GM19468 (cell line): Measurements from ENCODE around the gene TTLL10.

Experiments used
- ATAC-seq: cut with Tn5 transposase; IDR thresholded peaks from one replicate; pipeline ENCODE4 v1.9.1; 2021; ENCODE audit warnings: mild to moderate bottlenecking, moderate library complexity, moderate number of reproducible peaks; ENCODE audit not compliant: unreplicated experiment; ENCODE audit errors: extremely low read depth

TTLL10 gene, protein sequence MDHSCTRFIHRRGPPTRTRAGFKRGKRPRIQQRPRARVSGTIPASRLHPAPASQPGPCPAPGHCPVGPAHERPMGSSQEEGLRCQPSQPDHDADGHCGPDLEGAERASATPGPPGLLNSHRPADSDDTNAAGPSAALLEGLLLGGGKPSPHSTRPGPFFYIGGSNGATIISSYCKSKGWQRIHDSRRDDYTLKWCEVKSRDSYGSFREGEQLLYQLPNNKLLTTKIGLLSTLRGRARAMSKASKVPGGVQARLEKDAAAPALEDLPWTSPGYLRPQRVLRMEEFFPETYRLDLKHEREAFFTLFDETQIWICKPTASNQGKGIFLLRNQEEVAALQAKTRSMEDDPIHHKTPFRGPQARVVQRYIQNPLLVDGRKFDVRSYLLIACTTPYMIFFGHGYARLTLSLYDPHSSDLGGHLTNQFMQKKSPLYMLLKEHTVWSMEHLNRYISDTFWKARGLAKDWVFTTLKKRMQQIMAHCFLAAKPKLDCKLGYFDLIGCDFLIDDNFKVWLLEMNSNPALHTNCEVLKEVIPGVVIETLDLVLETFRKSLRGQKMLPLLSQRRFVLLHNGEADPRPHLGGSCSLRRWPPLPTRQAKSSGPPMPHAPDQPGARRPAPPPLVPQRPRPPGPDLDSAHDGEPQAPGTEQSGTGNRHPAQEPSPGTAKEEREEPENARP

DNA sequence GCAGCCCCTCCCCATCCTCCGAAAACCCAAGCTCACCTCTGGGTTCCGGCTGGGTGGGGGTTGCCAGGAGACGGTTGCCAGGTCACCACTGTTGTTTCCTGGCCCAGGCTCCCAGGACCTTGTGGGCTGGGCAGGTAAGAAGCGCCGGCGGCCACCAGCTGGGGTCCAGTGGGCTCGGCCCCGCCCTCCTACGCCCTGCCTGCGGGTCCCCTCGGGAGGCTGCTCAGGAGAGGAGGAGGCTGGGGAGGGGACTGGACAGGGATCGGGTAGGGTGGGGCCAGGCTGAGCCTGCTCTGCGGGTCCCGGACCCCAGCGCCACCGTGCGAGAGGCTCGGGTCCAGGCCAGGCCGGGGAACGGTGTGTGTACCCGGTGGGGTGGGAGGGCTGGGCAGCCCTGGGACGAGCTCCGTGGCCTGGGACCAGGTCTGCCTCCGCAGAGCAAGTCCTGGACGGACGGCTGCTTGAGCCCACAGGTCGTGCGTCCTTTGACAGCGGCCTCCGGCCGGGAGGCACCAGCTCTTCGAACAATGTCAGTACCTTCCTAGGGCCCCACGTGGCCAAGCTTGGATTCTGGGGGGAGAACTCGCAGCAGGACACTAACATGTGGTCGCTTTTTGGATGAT lies at the start of gene TTLL10:
TTLL10 (plus strand) TSS at position 88 of the 623 bp plus-strand sequence. CDS start 5,336 bp downstream, outside the sequence.
- no peak for ATAC-seq

DNA sequence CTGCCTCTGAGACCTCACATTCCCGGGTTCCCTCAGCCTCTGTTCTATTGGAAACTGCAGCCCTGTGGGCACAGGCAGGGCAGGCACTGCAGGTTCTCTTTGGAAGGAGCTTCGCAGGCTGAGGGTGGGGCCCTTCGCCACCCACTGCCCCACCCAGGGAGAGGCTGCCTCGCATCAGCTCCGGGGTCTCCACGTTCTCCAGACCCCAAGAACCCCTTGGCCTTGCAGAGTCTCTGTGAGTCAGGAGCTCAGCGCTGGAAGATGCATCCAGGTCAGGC lies 49.2 kb upstream of the TTLL10 start:
- no peak for ATAC-seq

DNA sequence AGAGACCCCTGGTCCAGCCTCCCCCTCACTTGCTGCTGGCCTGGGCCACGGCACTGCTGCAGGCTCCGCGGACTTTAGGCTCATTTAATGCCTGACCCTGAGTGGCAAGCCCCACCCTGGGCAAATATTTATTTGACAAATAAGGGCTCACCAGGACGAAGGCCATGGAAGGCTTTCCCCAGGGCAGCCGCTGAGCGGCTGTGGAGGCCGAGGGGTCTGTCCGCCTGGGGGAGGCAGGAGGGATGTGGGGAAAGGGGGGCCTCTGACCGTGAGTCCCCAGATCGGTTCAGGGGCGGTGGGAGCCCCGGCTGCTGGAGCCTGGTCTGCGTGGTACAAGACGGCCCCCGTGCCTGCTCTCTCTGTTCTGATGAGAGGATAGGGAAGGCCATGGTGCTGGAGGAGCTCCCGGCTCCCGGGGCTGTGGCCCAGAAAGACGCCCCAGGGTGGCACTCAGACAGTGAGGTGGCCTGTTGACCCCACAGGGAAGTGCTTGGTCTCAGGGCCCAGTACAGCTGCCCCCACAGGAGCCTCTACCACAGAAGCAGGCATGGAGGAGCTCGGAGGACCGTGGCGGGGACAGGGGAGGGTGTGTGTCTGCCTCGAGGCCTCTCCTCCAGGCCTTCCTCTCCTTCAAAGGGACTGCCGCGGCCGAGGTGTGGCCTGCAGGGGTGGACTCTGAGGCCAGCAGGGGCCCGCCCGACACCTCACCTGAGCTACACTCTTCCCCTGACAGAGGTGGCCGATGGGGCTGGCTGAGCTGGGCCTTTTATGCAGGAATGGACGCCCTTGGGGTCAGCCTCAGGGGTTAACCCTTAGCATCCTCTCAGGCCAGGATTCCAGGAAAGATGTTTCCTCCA lies 48.7 kb upstream of the TTLL10 start:
- no peak for ATAC-seq

DNA sequence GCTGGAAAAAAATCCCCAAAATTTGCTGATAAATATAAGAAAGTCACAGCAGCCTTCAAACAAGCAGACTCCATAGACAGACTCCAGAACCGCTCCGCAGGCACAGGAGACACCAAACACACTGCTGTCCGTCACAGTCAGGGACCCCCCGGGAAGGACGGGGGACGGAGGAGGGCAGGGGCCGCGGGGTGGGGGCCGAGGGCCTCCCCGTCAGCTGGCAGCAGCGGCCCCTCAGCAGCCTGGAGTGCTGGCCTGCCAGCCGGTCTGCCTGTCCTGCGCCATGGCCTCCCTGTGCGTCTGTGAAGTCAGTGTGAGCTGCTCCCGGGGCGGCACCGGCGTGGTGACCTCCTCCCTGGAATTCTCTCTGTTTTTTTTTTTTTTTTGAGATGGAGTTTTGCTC lies 47.7 kb upstream of the TTLL10 start:
- no peak for ATAC-seq

DNA sequence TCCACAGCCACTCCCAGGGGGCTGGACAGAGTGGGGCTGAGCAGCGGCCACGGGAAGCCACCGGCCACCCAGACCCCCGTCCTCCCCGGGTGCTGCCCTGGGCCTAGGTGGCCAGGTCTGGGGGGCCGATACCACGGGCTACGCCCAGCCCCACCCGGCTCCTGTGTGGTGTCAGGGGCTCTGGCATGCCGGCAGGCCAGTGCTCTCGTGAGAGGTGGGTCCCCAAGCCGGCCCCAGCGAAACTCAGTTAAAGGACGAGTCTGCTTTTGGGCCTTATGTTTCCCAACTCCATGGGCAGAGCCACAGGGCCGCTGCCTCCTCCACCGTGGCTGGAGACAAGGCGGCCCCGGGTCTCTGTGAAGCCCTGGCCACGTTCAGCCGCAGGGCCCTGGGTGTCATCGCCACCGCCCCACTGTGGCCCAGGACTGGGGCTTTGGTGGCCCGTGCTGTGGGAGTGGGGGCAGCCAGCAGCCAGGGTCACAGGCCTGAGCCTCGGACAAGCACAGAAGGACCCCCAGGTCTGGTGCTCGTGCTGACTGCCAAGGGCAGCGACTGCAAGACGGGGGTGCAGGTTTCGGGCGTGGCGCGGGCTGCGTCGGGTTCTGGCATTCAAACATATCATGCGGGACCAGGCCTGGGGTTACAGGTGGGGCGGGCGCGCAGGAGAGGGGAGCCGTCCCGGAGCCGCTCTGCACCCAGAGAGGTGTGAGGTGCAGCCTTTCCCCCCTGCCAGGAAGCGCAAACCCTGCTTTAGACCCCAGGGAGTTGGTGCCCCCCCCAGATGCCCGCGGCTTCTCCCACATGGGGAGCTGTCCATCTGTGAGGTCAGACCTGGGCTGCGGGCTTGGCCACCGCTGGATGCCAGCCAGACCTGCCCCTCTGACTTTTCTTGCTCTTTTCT lies 45.9 kb upstream of the TTLL10 start:
- no peak for ATAC-seq

DNA sequence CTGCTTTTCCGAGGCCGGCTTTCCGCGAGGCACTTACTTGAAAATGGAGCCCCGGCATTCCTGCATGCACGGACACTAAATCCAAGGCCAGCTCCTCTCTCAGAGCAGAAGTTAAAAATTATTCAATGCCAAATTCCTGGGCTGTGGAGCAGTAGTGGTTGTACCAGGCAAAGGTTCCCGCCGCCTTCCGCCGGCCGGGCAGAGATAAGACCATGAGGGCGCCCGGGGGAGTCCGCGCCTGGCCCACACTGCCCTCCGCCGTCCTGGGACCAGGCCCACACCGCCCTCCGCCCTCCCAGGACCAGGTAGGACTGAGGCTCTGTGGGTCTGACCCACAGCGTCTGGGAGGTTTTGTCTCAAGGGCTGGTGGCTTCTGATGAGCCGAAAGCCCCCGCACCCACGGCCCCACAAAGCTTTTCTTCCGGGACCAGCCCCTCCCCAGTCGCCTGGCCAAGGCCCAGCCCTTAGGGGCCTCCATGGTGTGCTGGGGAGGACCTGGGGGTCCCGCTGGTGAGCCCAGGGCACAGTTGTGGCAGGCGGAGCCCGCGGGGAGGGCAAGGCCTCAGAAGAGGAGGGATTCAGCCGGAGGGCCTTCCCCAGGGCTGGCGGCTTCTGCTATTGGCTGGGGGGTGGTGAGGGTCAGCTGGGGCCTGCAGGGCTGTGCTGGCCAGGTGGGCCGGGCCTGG lies 45.1 kb upstream of the TTLL10 start:
- ATAC-seq: no peak

DNA sequence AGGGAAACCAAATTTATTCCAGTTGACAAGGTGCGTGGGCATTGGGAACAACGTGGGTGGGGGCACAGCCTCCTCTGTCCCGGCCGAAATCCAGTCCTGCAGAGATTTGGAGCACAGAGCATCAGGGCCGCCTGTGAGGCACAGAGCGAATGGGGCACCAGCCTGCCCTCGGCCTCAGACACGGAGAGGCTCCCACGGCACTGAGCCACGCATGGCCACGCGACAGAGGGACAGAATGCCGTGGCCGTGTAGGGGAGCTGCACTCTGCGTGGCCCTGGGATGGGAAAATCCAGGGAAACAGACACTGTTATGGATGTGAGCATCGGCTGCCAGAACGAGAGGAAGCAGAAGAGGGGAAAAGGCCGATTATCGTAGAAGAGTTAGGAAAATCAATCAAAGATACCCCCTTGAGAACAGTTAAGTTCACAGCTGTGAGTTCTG lies 44.3 kb upstream of the TTLL10 start:
- no peak for ATAC-seq

DNA sequence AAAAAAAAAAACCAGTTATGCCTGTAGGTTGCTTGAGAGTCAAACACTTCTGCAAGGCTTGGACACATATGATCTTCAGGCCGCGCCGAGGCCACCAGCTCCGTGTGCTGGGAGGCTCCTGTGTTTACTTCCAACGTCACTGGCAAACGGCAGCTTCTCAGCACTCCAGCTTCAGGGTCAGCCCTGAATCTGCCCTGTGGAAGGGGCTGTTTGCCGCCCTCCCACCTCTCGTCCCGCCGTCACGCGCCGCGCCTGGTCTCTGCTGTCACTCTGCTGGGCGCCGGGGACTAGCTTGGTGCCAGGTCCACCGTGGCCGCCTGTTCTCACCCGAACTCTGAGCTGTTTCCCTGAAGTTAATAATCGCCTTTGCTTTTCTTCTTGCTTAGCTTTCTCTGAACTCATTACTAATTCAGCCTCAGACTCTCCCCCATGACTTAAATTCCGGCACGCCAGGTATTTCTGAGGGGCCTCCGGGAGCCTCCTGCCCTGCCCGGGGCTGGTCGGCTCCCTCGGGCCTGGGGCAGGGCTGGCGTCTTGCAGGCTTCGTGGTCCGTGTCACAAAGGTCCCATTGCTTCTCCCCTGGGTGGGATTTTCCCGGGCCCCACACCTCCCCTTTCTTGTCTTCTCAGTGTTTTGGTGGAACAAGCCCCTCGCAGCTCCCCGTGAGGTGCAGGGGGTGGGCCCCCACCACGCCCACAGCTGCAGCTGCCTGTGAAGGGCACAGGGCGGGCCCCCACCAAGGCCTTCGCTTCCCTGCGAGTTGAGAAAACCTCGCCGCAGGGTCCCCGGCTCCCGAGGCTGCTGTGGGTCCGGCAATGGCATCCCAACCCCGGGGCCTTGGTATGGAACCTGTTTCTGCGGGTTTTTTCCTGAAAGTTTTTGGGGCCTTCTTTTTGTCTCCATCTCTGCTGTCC lies 43.2 kb upstream of the TTLL10 start:
- ATAC-seq: no peak

DNA sequence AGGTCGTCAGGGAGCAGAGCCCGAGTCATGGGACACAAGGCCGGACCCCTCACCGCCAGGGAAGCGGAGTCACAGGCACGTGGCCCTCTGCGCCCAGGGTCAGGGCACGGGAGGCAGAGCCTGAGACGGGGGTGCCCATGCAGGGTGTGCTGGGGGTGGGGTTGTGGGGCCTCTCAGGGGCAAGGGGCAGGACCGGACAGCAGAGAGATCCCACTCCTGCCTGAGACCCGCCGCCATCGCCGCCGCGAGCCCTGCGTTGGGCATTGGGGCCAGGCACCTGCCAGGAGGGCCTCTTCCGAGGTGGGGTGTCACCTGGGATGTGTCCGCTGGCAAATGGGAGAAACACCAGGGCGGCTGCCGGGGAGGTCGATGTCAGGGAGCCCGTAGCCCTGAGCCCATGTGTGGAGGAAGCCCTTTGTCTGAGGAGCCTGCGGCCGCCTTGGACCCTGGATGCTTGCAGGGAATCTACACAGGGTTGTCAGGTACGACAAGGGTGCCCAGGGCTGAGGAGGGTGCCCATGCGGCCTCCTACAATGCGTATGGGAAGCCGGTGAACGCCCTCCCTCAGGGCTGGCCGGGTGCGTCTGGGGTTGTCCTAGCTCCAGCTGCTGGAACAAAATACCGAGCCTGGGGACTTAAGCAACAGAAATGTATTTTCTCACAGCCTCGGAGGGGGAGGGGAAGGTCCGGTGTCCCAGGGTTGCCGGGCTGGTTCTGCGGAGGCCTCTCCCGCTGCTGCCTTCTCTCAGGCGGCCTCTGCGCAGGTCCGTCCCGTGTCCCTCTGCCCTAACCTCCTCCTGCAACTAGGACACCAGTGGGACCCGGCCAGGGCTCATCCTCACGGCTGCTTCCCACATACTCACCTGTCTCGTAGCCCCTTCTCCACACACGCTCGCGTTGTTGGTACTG lies 41.4 kb upstream of the TTLL10 start:
- ATAC-seq: no peak

DNA sequence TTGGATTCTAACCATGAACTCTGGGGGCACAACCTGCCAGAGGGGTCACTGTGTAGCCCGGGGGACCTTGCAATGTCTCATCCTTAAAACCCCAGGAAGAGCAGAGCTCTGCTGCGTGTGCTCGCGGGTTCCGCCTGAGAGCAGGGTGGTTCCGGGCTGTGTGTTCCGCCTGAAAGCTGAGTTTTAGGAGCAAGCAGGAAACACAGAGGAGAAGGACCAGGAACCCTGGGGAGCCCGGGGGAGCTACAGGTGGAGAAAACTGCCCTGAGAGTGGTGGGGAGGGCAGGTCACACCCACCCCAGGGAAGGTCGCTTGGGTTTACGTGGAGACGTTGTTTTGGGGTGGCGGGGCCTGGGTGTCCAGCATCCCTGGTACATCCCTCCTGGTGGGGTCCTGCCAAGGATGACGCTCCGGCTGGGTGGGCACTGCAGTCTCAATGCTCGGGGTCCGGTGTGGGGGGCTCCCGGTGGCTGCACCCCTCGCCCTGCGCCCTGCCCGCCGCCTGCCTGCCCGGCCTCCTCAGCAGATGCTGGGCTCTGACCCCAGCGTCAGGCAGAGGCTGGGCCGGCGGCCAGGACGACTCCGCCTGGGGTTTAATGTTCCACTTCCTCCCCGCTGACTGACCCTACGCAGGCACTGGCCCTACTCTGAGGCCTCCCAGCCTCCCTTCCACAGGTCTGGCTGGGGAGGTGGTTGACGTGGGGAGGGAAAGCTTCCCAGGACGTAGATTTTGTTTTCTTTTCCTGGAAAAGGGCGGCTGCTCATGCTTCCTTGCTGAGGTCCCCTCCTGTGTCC lies 40.5 kb upstream of the TTLL10 start:
- ATAC-seq: no peak

DNA sequence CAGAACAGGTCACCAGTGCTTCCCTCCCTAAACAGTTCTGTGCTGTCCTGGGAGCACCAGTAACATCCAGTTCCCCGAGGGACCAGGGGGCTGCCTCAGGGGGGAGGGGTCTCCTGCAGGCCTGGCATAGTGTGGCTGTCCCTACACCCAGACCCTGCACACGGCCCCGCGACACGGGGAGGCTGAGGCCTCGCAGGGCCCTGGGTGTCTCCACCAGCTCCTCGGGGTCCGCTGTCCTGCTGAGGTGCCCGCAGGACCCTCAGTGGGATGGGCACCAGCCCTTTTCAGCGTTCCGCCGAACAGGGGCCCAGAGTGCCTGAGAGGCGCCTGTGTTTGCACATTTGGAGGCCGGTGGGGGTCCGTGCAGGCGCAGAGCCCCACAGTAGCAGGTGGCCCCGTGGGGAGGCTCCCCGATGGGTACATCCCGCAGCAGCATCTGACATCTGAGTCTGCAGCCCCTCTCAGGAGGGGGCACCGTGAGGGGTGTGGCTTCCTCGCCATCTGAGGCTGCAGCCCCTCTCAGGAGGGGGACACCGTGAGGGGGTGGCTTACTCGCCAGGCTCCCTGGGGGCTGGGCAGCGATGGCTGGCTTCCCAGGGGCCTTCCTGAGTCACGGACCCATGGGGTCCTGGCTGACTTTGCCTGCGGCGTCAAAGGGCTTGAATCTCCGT lies 39.2 kb upstream of the TTLL10 start:
- ATAC-seq: no peak

DNA sequence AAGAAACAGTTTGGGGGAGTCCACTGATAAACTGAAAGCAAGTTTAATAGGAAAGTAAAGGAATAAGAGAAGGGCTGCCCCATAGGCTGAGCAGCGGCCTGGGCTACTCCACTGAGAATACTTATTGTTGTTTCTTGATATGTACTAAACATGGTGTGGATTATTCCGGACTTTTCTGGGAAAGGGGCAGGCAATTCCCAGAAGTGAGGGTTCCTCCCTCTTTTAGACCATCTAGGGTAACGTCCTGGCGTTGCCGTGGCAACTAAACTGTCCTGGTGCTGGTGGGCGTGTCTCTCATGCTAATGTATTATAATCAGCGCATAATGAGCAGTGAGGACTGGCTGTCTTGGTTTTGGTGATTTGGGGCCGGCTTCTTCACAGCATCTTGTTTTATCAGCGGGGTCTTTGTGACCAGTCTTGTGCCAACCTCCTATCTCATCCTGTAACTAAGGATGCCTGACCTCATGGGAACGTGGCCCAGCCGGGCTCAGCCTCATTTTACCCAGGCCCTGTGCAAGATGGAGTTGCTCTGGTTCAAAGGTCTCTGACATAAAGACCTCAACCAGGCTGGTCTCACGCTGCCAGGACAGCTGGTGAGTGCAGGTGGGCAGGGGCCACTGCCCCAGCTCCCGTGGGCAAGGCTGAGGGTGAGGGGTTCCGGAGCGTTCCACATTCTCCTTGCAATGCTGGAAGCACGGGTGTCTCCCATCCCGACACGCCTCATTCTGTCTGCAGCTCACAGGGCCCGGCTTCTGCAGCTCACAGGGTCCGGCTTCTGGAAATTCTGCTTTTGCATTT lies 38.1 kb upstream of the TTLL10 start:
- ATAC-seq: no peak

DNA sequence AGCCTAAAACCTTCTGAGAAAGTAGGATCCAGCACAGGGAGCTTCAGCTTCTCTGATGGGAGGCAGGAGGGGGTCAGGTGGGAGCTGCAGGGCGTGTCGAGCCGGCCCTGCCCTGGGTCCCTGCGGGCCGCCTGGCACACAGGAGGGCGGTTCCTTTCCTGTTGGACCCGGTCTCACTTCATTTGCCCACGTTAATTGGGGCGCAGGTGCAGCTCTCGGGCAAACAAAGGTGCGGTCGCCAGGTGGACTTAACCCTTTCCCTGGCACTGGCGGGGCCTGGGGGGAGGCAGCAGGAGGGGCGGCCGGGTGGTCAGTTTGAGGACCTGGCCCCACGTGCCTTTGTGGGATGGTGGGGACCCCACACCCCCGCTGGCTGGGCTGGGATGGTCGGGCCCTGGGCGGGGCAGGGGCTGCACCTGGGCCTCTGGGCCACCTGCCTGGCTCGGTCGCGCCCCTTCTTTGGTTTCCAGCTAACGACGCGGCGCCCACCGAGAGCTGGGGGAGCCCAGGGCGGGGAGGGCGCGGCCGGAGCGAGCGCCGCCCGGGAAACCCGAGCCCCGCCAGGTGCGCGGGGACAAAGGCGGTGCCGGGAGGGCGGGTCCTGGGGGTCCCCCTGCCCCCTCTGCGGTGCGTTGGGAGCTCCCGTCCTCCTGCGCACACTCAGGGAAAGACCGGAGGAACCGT lies 37.0 kb upstream of the TTLL10 start:
- no peak for ATAC-seq
